Brain microvascular endothelial cell (primary cell): ENCODE results near the gene ACAN.

Experiments used
- DNase-seq: peaks from one replicate; pipeline ENCODE4 v3.0.0-alpha.2; 2020
- H3K27ac ChIP-seq: fragments of 250-450 bp; sonication (Bioruptor Pico); 2 replicates; pipeline ENCODE4 v1.5.1; 2020; ENCODE audit warnings: mild to moderate bottlenecking, moderate library complexity
- H3K27me3 ChIP-seq: fragments of 250-450 bp; sonication (Bioruptor Pico); replicated peaks from 2 replicates; pipeline ENCODE4 v1.5.1; 2020; ENCODE audit warnings: mild to moderate bottlenecking
- H3K36me3 ChIP-seq: fragments of 250-450 bp; sonication (Bioruptor Pico); replicated peaks from 2 replicates; pipeline ENCODE4 v1.5.1; 2020; ENCODE audit warnings: mild to moderate bottlenecking
- H3K4me3 ChIP-seq: 2 replicates; pipeline ENCODE4 v1.5.1; 2011; ENCODE audit warnings: low read depth, mild to moderate bottlenecking, control low read depth, low read length, moderate library complexity
- in situ Hi-C: cut with HindIII; loops from 2 replicates; pipeline ENCODE4 v1.10.0; 2017; ENCODE audit warnings: low sequenced_read_pairs, low pct_ligation_motif_present
- TF ChIP-seq, protein P1 (sequence below): IDR thresholded peaks from 2 replicates; pipeline ENCODE4 v1.5.1; 2011; ENCODE audit warnings: low read depth, mild to moderate bottlenecking, moderate library complexity, low read length, control low read depth, inconsistent platforms; ENCODE audit errors: missing control alignments

ACAN gene

DNA sequence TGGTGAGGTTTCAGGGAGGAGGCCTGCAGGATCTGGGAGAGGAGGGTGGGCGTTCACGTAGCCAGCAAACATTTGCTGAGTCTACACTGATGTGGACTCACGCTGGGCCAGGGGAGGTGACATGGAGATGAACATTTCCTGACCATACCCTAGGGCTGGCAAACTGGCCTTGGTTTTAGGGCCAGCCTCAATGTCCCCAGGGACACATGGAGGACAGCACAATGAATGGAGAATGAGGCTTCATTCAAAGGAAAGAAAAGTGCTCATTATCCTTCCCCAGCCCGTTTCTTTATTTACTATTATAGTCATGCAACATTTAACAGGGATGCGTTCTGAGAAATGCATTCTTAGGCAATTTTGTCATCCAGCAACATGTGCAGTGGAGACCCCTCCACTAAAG lies 26.8 kb downstream of the ACAN start:
- no peak for DNase-seq
- in situ Hi-C loops, result no loop called here
- TF ChIP-seq, protein P1, sequence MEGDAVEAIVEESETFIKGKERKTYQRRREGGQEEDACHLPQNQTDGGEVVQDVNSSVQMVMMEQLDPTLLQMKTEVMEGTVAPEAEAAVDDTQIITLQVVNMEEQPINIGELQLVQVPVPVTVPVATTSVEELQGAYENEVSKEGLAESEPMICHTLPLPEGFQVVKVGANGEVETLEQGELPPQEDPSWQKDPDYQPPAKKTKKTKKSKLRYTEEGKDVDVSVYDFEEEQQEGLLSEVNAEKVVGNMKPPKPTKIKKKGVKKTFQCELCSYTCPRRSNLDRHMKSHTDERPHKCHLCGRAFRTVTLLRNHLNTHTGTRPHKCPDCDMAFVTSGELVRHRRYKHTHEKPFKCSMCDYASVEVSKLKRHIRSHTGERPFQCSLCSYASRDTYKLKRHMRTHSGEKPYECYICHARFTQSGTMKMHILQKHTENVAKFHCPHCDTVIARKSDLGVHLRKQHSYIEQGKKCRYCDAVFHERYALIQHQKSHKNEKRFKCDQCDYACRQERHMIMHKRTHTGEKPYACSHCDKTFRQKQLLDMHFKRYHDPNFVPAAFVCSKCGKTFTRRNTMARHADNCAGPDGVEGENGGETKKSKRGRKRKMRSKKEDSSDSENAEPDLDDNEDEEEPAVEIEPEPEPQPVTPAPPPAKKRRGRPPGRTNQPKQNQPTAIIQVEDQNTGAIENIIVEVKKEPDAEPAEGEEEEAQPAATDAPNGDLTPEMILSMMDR, result no peak
- H3K4me3 ChIP-seq, result no peak overlapping the region
- H3K36me3 ChIP-seq, result no peaks in the 10 kb centered on the region
- no peaks in the 10 kb centered on the region for H3K27me3 ChIP-seq
- no peak overlapping the region for H3K27ac ChIP-seq

DNA sequence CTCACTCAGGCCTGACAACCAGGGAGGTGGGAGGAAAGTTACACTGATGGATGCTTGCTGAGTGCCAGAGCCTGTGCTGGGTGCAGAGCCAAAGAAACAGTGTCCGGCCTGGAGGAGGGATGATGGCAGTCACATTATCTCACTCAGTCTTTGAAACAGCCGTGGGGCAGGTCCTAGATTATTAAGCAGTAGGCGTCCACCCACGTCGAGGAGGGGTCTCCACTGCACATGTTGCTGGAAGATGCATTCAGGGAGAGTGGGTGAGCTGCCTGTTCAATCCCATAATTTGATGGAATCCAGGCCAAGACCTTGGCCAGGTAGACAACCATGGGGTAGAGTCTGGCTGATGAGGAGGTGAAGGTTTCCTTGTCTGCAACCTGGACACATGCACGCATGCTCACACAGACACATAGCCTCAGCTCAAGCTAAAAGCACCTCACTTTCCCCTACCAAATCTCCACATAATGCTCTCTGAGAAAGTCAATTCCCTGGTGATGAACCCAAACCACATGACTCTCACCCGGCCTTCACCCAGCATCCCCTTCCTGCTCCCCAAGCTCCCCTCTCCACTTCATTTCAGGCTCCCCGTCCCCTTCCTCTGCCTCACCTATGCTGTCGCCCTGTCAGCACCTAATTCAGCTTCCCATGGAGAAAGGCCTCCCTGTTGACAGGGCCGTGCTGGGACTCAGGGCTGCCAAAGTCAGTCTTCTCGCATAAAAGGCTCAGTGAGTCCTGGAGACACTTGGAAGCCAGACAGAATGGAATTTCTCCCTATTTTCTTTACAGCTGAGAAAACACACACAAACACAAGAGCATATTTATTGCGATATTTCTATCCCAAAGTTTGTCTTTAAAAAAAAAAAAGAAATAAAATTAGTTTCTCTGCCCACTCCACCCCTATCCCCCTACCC lies 29.8 kb downstream of the ACAN start:
- Histone ChIP-seq H3K4me3 (no peak overlapping the region), H3K36me3 (no peaks in the 10 kb centered on the region), H3K27ac (no peak overlapping the region), H3K27me3 (no peaks in the 10 kb centered on the region)
- in situ Hi-C loops, result no loop called here
- TF ChIP-seq, protein P1, result no peak
- no peak for DNase-seq

DNA sequence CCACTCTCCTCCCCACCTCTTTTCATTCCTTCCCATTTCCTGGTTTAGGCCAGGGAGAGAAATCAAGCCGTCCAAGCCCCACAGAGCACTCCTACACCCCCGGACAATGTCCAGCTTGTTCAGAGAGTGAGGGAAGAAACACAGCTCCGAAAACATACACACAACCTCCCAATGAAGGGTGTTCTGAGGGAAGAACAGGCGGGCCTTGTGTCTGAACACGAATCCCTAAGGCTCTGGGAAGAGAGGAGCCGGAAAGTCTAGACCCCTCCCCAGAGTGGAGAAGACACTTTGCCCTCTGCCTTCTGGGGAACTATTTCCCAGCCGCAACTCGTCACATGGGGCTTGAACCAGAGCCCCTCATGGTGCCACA lies 30.5 kb downstream of the ACAN start:
- in situ Hi-C loops, result no loop called here
- Histone ChIP-seq H3K4me3 (no peak overlapping the region), H3K27ac (no peak overlapping the region), H3K27me3 (no peaks in the 10 kb centered on the region), H3K36me3 (no peaks in the 10 kb centered on the region)
- DNase-seq, result no peak
- TF ChIP-seq, protein P1, result no peak

DNA sequence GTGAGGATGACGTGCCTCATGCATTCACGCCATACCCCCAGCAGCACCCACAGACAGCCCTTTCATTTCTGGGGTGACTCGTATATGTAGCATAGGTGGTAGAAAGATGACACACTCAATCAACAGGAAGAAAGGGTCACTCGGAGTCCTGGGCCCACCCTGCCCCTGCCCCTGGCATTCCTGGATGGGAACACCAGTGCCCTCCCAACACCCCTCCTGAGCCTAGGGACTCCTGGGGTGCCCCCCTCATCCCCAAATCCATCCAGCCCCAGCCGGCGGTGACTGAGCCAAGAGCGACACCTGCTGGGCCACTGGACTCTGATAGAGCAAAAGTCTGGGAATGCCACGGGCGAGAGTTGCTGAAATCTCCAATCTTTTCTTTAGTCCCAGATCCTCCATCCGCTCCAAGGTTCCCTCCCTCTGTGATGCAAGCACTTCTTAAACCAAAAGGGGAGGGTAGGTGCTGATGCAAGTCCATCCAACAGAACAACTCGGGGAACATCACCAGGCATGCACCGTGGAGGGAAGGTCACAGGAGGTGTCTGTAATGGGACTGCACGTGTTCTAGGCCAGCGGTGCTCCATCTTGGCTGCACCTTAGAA lies 31.1 kb downstream of the ACAN start:
- TF ChIP-seq, protein P1, result peak; percentile 86
- no peaks in the 10 kb centered on the region for H3K27me3 ChIP-seq
- H3K27ac ChIP-seq, result no peak overlapping the region
- in situ Hi-C loops, result no loop called here
- DNase-seq, result peak; percentile 21
- no peak overlapping the region for H3K4me3 ChIP-seq
- H3K36me3 ChIP-seq, result no peaks in the 10 kb centered on the region

DNA sequence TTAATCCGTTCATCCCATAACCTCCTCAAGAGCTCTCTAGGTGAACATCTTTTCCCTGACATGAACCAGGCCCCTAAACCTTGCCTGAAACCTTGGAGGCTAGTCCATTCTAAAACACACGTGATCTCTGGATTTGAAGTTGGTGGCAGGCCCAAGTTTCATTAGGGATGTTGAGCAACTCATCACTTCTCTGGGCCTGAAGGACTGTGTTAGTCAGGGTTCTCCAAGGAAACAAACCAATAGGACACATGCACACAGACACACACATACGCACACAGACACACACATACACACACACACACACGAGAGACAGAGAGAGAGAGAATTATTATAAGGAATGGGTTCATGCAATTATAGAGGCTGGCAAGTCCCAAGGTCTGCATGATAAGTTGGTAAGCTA lies 31.9 kb downstream of the ACAN start:
- no peak overlapping the region for H3K4me3 ChIP-seq
- no peaks in the 10 kb centered on the region for H3K36me3 ChIP-seq
- no peak overlapping the region for H3K27ac ChIP-seq
- no peaks in the 10 kb centered on the region for H3K27me3 ChIP-seq
- DNase-seq, result no peak
- TF ChIP-seq, protein P1, result no peak
- in situ Hi-C loops, result no loop called here
